ENCODE results near the gene EPHA6. TPM values are rescaled to one million over a fixed set of nuclear protein-coding genes. Genes with fewer than 3 reads are reported as not detected.

The EPHA6 gene
- total and polyA plus RNA-seq, 12 donors = 0.21 to 0.88 (median 0.59) TPM; not detected in 3

GRCh38 chr3:97189835-97190234 lies 375.4 kb downstream of the EPHA6 start:
- H3K36me3 ChIP-seq = no peaks in the 10 kb centered on the region
- 59 to 61% methylated on average over 2 of the region's 2 CpGs for WGBS, 2 donors

DNA sequence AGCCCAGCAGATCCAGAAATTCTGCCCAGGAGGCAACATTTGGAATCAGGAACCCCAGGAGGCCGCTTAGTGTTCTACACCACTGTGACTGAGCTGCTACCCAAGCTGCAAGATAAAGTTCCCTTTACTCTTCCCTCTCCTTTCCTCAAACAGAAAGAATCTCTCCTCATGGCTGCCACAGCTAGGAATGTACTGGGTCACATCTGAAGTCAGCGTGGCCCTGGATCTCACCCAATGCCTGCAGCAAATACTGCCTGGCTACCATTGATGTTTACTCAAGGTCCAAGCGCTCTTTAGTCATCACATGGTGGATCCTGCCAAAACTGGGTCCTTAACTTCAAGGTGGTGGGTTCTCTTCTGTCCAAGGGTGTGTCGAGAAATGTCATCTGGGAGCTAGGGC lies 382.7 kb downstream of the EPHA6 start:
- Histone ChIP-seq H3K27ac (no peak overlapping the region), H3K27me3 (no peaks in the 10 kb centered on the region), H3K4me1 (no peaks in the 10 kb centered on the region), H3K4me3 (no peak overlapping the region), H3K36me3 (no peaks in the 10 kb centered on the region), H3K9me3 (peaks cover 0 to 8% (median 0%) of the 10 kb centered on the region in 11 donors)
- intact Hi-C loops (cut with DNase I) = no loop called here
- no peak for DNase-seq
- no peak for ATAC-seq
- 73 to 82% methylated on average over 4 of the region's 4 CpGs for WGBS, 2 donors
- TF ChIP-seq, protein P1, sequence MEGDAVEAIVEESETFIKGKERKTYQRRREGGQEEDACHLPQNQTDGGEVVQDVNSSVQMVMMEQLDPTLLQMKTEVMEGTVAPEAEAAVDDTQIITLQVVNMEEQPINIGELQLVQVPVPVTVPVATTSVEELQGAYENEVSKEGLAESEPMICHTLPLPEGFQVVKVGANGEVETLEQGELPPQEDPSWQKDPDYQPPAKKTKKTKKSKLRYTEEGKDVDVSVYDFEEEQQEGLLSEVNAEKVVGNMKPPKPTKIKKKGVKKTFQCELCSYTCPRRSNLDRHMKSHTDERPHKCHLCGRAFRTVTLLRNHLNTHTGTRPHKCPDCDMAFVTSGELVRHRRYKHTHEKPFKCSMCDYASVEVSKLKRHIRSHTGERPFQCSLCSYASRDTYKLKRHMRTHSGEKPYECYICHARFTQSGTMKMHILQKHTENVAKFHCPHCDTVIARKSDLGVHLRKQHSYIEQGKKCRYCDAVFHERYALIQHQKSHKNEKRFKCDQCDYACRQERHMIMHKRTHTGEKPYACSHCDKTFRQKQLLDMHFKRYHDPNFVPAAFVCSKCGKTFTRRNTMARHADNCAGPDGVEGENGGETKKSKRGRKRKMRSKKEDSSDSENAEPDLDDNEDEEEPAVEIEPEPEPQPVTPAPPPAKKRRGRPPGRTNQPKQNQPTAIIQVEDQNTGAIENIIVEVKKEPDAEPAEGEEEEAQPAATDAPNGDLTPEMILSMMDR (IDR thresholded peaks at IDR 0.05) = no peak

More at GRCh38 chr3:97189835-97190234, 375.4 kb downstream of the EPHA6 start:
- Histone ChIP-seq H3K27ac (no peak overlapping the region), H3K27me3 (no peaks in the 10 kb centered on the region), H3K4me1 (no peaks in the 10 kb centered on the region), H3K4me3 (no peak overlapping the region), H3K9me3 (peaks cover 0 to 10% (median 0%) of the 10 kb centered on the region in 11 donors)
- DNase-seq = no peak
- intact Hi-C loops (cut with DNase I) = no loop called here
- TF ChIP-seq, protein P1 (IDR thresholded peaks at IDR 0.05) = no peak
- no peak for ATAC-seq

GRCh38 chr3:97197830-97198229 lies 383.4 kb downstream of the EPHA6 start:
- ATAC-seq (no peak), DNase-seq (no peak)
- H3K27ac ChIP-seq = no peak overlapping the region
- TF ChIP-seq, protein P1 (IDR thresholded peaks at IDR 0.05) = no peak
- H3K4me1 ChIP-seq = no peaks in the 10 kb centered on the region
- no peaks in the 10 kb centered on the region for H3K27me3 ChIP-seq
- intact Hi-C loops (cut with DNase I) = no loop called here
- 43 to 49% methylated on average over 1 of the region's 1 CpG for WGBS, 2 donors
- no peak overlapping the region for H3K4me3 ChIP-seq
- H3K9me3 ChIP-seq = peaks cover 0 to 6% (median 0%) of the 10 kb centered on the region in 11 donors
- no peaks in the 10 kb centered on the region for H3K36me3 ChIP-seq

- H3K4me1 ChIP-seq = no peaks in the 10 kb centered on the region
- H3K4me3 ChIP-seq = no peak overlapping the region
- no peak overlapping the region for H3K27ac ChIP-seq
- no peaks in the 10 kb centered on the region for H3K27me3 ChIP-seq
- DNase-seq (no peak), ATAC-seq (no peak)
- peaks cover 0 to 3% (median 0%) of the 10 kb centered on the region in 11 donors for H3K9me3 ChIP-seq
- WGBS, 2 donors = 85 to 87% methylated on average over 3 of the region's 3 CpGs
- intact Hi-C loops (cut with DNase I) = no loop called here
- H3K36me3 ChIP-seq = no peaks in the 10 kb centered on the region
- TF ChIP-seq, protein P1 (IDR thresholded peaks at IDR 0.05) = no peak
Measured at GRCh38 chr3:97200387-97200786, 386.0 kb downstream of the EPHA6 start.
